ENCODE results near the gene TNRC6B. TPM values are rescaled to one million over a fixed set of nuclear protein-coding genes. Genes with fewer than 3 reads are reported as not detected.

The TNRC6B gene
- total RNA-seq, 1 experiment from 2014 or later, result 44.6 TPM

- BruUV-seq (replicated peaks), result no TSS peak
- intact Hi-C loops (cut with micrococcal nuclease; ENCODE audit: unreplicated experiment), result no loop called here
- TF ChIP-seq, protein P1, sequence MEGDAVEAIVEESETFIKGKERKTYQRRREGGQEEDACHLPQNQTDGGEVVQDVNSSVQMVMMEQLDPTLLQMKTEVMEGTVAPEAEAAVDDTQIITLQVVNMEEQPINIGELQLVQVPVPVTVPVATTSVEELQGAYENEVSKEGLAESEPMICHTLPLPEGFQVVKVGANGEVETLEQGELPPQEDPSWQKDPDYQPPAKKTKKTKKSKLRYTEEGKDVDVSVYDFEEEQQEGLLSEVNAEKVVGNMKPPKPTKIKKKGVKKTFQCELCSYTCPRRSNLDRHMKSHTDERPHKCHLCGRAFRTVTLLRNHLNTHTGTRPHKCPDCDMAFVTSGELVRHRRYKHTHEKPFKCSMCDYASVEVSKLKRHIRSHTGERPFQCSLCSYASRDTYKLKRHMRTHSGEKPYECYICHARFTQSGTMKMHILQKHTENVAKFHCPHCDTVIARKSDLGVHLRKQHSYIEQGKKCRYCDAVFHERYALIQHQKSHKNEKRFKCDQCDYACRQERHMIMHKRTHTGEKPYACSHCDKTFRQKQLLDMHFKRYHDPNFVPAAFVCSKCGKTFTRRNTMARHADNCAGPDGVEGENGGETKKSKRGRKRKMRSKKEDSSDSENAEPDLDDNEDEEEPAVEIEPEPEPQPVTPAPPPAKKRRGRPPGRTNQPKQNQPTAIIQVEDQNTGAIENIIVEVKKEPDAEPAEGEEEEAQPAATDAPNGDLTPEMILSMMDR (IDR thresholded peaks at IDR 0.05; ENCODE audit: unreplicated experiment), result no peak
- Mint-ChIP-seq H3K4me3 (ENCODE audit: low read depth, unreplicated experiment) (no peak overlapping the region), H3K27me3 (ENCODE audit: unreplicated experiment) (no peaks in the 10 kb centered on the region), H3K27ac (ENCODE audit: unreplicated experiment) (no peak overlapping the region), H3K4me1 (ENCODE audit: low read depth, unreplicated experiment) (peaks cover 21% of the 10 kb centered on the region), H3K36me3 (ENCODE audit: insufficient read depth, unreplicated experiment) (peaks cover 11% of the 10 kb centered on the region), H3K9me3 (ENCODE audit: low read depth, unreplicated experiment) (no peaks in the 10 kb centered on the region)
- DNase-seq, result no peak
- CTCF ChIA-PET, result interaction anchor here (0.9 kb wide), 1 partner anchor 11 kb away, joined by 3 read pairs; no protein-coding TSS in a partner anchor
These were observed 203.7 kb downstream of the TNRC6B start for GRCh38 chr22:40381461-40381860.

- intact Hi-C loops (cut with micrococcal nuclease; ENCODE audit: unreplicated experiment), result no loop called here
- CTCF ChIA-PET, result interaction anchor here (0.6 kb wide), 1 partner anchor 270 kb away, joined by 3 read pairs; no protein-coding TSS in a partner anchor
- Mint-ChIP-seq H3K4me1 (ENCODE audit: low read depth, unreplicated experiment) (peaks cover 38% of the 10 kb centered on the region), H3K9me3 (ENCODE audit: low read depth, unreplicated experiment) (no peaks in the 10 kb centered on the region), H3K27ac (ENCODE audit: unreplicated experiment) (no peak overlapping the region), H3K4me3 (ENCODE audit: low read depth, unreplicated experiment) (no peak overlapping the region), H3K36me3 (ENCODE audit: insufficient read depth, unreplicated experiment) (peaks cover 11% of the 10 kb centered on the region), H3K27me3 (ENCODE audit: unreplicated experiment) (no peaks in the 10 kb centered on the region)
- no TSS peak for BruUV-seq (replicated peaks)
- no peak for DNase-seq
- TF ChIP-seq, protein P1 (IDR thresholded peaks at IDR 0.05; ENCODE audit: unreplicated experiment), result no peak
These were observed 206.2 kb downstream of the TNRC6B start for GRCh38 chr22:40383905-40384304.

- H3K27ac Mint-ChIP-seq (ENCODE audit: unreplicated experiment), result peak overlapping the region; percentile 90
- no peaks in the 10 kb centered on the region for H3K9me3 Mint-ChIP-seq (ENCODE audit: low read depth, unreplicated experiment)
- H3K27me3 Mint-ChIP-seq (ENCODE audit: unreplicated experiment), result no peaks in the 10 kb centered on the region
- peak overlapping the region; percentile 63 for H3K4me3 Mint-ChIP-seq (ENCODE audit: low read depth, unreplicated experiment)
- intact Hi-C loops (cut with micrococcal nuclease; ENCODE audit: unreplicated experiment), result no loop called here
- H3K4me1 Mint-ChIP-seq (ENCODE audit: low read depth, unreplicated experiment), result peaks cover 36% of the 10 kb centered on the region
- CTCF ChIA-PET, result no interaction called here
- peaks cover 11% of the 10 kb centered on the region for H3K36me3 Mint-ChIP-seq (ENCODE audit: insufficient read depth, unreplicated experiment)
- BruUV-seq (replicated peaks), result no TSS peak
- peak; percentile 17 for DNase-seq
- TF ChIP-seq, protein P1 (IDR thresholded peaks at IDR 0.05; ENCODE audit: unreplicated experiment), result no peak
These were observed 207.5 kb downstream of the TNRC6B start for GRCh38 chr22:40385036-40385782.

Other genes starting within 250 kb of the TNRC6B start
- not detected in 2 replicates for gene TMA7B, start 217.5 kb upstream of the TNRC6B start, total RNA-seq (2022)
- 21.0 and 21.9 TPM in 2 replicates for gene FAM83F, start 183.0 kb upstream of the TNRC6B start, total RNA-seq (2022)
- gene ADSL, start 168.6 kb downstream of the TNRC6B start, total RNA-seq (2022), result 89.0 and 96.3 TPM in 2 replicates
- gene SGSM3, start 192.7 kb downstream of the TNRC6B start, total RNA-seq (2022), result 70.6 and 83.3 TPM in 2 replicates